22Rv1 (cell line): ENCODE measurements around the gene RTN1.

Source experiments
- CTCF ChIP-seq: fragments of 450-650 bp; IDR thresholded peaks from 2 replicates; pipeline ENCODE4 v1.5.1; 2017; ENCODE audit warnings: mild to moderate bottlenecking
- ZFX ChIP-seq: fragments of 450-650 bp; IDR thresholded peaks from 2 replicates; pipeline ENCODE4 v1.6.1; 2017; ENCODE audit warnings: antibody characterized with exemption, borderline replicate concordance

GRCh38 chr14:59831121-59831730 is 39.4 kb downstream of the RTN1 start:
- TF ChIP-seq CTCF: no peak
- TF ChIP-seq ZFX: no peak
